Measurements from ENCODE around the gene PATJ. TPM values are rescaled to one million over a fixed set of nuclear protein-coding genes. Genes with fewer than 3 reads are reported as not detected.

The PATJ gene
- total and polyA plus RNA-seq, 10 donors = 2.3 to 32.2 (median 17.7) TPM

- H3K27ac ChIP-seq = no peak overlapping the region
- H3K36me3 ChIP-seq = peaks cover 0 to 19% (median 0%) of the 10 kb centered on the region in 6 donors
- peaks cover 0 to 13% (median 10%) of the 10 kb centered on the region in 8 donors for H3K9me3 ChIP-seq
- intact Hi-C loops (cut with DNase I; ENCODE audit: low total_unique reads) = no loop called here
- 84 to 100% (median 94%) methylated on average over 2 of the region's 2 CpGs for WGBS, 5 donors
- no peaks in the 10 kb centered on the region for H3K27me3 ChIP-seq (replicated peaks in 1 of 7)
- no peaks in the 10 kb centered on the region for H3K4me1 ChIP-seq
- TF ChIP-seq POLR2A (IDR thresholded peaks at IDR 0.05) (no peak), POLR2AphosphoS5 (IDR thresholded peaks at IDR 0.05) (no peak)
- TF ChIP-seq, protein P1, sequence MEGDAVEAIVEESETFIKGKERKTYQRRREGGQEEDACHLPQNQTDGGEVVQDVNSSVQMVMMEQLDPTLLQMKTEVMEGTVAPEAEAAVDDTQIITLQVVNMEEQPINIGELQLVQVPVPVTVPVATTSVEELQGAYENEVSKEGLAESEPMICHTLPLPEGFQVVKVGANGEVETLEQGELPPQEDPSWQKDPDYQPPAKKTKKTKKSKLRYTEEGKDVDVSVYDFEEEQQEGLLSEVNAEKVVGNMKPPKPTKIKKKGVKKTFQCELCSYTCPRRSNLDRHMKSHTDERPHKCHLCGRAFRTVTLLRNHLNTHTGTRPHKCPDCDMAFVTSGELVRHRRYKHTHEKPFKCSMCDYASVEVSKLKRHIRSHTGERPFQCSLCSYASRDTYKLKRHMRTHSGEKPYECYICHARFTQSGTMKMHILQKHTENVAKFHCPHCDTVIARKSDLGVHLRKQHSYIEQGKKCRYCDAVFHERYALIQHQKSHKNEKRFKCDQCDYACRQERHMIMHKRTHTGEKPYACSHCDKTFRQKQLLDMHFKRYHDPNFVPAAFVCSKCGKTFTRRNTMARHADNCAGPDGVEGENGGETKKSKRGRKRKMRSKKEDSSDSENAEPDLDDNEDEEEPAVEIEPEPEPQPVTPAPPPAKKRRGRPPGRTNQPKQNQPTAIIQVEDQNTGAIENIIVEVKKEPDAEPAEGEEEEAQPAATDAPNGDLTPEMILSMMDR (IDR thresholded peaks at IDR 0.05 in 8 of 11, conservative IDR thresholded peaks at IDR 0.05 in 3 of 11) = no peak
- no peak for DNase-seq
- no peak overlapping the region for H3K4me3 ChIP-seq
These were observed 282.4 kb downstream of the PATJ start for GRCh38 chr1:62024690-62025089.

DNA sequence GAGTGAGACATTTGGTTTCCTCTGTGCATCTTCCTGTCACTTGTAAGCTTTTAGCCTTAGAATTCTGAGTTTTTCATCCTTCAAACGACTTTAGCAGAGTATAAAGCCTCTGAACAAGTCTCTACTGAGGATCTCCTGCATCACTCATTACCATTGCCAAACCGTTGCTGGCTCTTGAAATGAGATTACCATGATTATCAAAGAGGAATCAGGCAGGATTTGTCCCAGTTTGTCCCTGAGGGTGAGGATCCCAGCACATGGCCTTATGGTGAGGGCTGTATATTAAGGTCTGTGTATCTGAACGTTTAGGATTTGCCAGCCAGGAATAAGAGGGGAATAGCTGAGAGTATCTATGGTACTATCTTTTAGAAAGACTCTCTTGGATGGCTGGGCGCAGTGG is 282.9 kb downstream of the PATJ start:
- WGBS, 5 donors = 73 to 84% (median 74%) methylated on average over 4 of the region's 4 CpGs
- peaks cover 0 to 13% (median 10%) of the 10 kb centered on the region in 8 donors for H3K9me3 ChIP-seq
- no peak for TF ChIP-seq POLR2AphosphoS5 (IDR thresholded peaks at IDR 0.05)
- TF ChIP-seq, protein P1 (IDR thresholded peaks at IDR 0.05 in 8 of 11, conservative IDR thresholded peaks at IDR 0.05 in 3 of 11) = no peak
- no peak for TF ChIP-seq POLR2A (IDR thresholded peaks at IDR 0.05)
- H3K27me3 ChIP-seq (replicated peaks in 1 of 7) = no peaks in the 10 kb centered on the region
- H3K4me3 ChIP-seq = no peak overlapping the region
- H3K27ac ChIP-seq = no peak overlapping the region
- intact Hi-C loops (cut with DNase I; ENCODE audit: low total_unique reads) = no loop called here
- no peak for DNase-seq
- H3K36me3 ChIP-seq = peaks cover 0 to 19% (median 0%) of the 10 kb centered on the region in 6 donors
- no peaks in the 10 kb centered on the region for H3K4me1 ChIP-seq

GRCh38 chr1:62025892-62026291 is 283.6 kb downstream of the PATJ start:
- Histone ChIP-seq H3K27me3 (replicated peaks in 1 of 7) (no peaks in the 10 kb centered on the region), H3K27ac (no peak overlapping the region), H3K4me3 (no peak overlapping the region), H3K36me3 (peaks cover 0 to 17% (median 0%) of the 10 kb centered on the region in 6 donors), H3K9me3 (peaks cover 0 to 13% (median 10%) of the 10 kb centered on the region in 8 donors), H3K4me1 (no peaks in the 10 kb centered on the region)
- no peak for TF ChIP-seq POLR2A (IDR thresholded peaks at IDR 0.05)
- TF ChIP-seq, protein P1 (IDR thresholded peaks at IDR 0.05 in 8 of 11, conservative IDR thresholded peaks at IDR 0.05 in 3 of 11) = no peak
- intact Hi-C loops (cut with DNase I; ENCODE audit: low total_unique reads) = no loop called here
- 96 to 99% (median 96%) methylated on average over 2 of the region's 2 CpGs for WGBS, 5 donors
- no peak for DNase-seq

DNA sequence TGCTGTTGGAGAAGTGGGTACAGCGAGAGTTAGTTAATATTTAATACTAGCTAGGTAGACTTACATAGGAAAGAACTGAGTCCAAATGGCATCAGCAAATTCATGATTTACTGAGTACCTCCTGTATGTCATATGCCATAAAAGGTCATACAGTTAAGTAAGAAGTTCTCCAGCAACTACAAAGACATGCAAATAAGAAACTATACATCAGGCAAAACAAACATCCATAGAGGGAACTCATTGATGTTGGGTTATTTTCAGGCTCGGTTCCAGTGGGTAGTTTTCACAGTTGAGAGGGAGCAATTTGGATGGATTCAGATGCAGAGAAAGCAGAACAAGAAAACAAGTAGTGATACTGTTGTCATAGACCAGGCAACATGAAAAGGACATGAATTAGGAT is 287.4 kb downstream of the PATJ start:
- H3K36me3 ChIP-seq = peaks cover 0 to 15% (median 0%) of the 10 kb centered on the region in 6 donors
- H3K9me3 ChIP-seq = peaks cover 0 to 13% (median 10%) of the 10 kb centered on the region in 8 donors
- TF ChIP-seq POLR2A (IDR thresholded peaks at IDR 0.05) (no peak), POLR2AphosphoS5 (IDR thresholded peaks at IDR 0.05) (no peak)
- TF ChIP-seq, protein P1 (IDR thresholded peaks at IDR 0.05 in 8 of 11, conservative IDR thresholded peaks at IDR 0.05 in 3 of 11) = no peak
- no peaks in the 10 kb centered on the region for H3K4me1 ChIP-seq
- H3K4me3 ChIP-seq = no peak overlapping the region
- no peak overlapping the region for H3K27ac ChIP-seq
- WGBS, 5 donors = 70 to 85% (median 72%) methylated on average over 2 of the region's 2 CpGs
- intact Hi-C loops (cut with DNase I; ENCODE audit: low total_unique reads) = no loop called here
- no peaks in the 10 kb centered on the region for H3K27me3 ChIP-seq (replicated peaks in 1 of 7)
- no peak for DNase-seq
